ENCODE results near the gene DDX53.

The DDX53 gene

GRCh38 chrX:23031600-23031999, 31.8 kb downstream of the DDX53 start:
- Histone ChIP-seq H3F3A (ENCODE audit: insufficient read depth, low read length) (no peaks in the 10 kb centered on the region), H2AFZ (ENCODE audit: low read length) (no peak overlapping the region), H3K27me3 (replicated peaks; ENCODE audit: insufficient read depth, low read length) (no peaks in the 10 kb centered on the region), H3K79me2 (ENCODE audit: low read length) (no peaks in the 10 kb centered on the region), H3K4me2 (ENCODE audit: low read depth, low read length) (no peak overlapping the region), H3K27ac (ENCODE audit: low read length) (no peak overlapping the region), H3K9me2 (replicated peaks; ENCODE audit: insufficient read depth, low read length) (no peaks in the 10 kb centered on the region), H3K9ac (ENCODE audit: low read length) (no peak overlapping the region), H3K9me3 (replicated peaks; ENCODE audit: insufficient read depth, low read length) (no peaks in the 10 kb centered on the region), H3K4me1 (ENCODE audit: low read length) (no peaks in the 10 kb centered on the region), H3K4me3 (ENCODE audit: low read length) (no peak overlapping the region), H4K20me1 (ENCODE audit: insufficient read depth, low read length) (no peaks in the 10 kb centered on the region), H3K36me3 (replicated peaks; ENCODE audit: insufficient read depth, low read length) (no peaks in the 10 kb centered on the region)
- TF ChIP-seq CTCF (IDR thresholded peaks at IDR 0.05; ENCODE audit: low read length) (no peak), EZH2phosphoT487 (IDR thresholded peaks at IDR 0.05; ENCODE audit: low read length) (no peak), EZH2 (optimal IDR thresholded peaks at IDR 0.05; ENCODE audit: low read depth, low read length) (no peak)
- DNase-seq, result no peak

GRCh38 chrX:23035493-23035892, 35.7 kb downstream of the DDX53 start:
- no peaks in the 10 kb centered on the region for H3F3A ChIP-seq (ENCODE audit: insufficient read depth, low read length)
- no peaks in the 10 kb centered on the region for H4K20me1 ChIP-seq (ENCODE audit: insufficient read depth, low read length)
- no peaks in the 10 kb centered on the region for H3K4me1 ChIP-seq (ENCODE audit: low read length)
- no peaks in the 10 kb centered on the region for H3K79me2 ChIP-seq (ENCODE audit: low read length)
- no peaks in the 10 kb centered on the region for H3K9me3 ChIP-seq (replicated peaks; ENCODE audit: insufficient read depth, low read length)
- no peaks in the 10 kb centered on the region for H3K9me2 ChIP-seq (replicated peaks; ENCODE audit: insufficient read depth, low read length)
- TF ChIP-seq EZH2phosphoT487 (IDR thresholded peaks at IDR 0.05; ENCODE audit: low read length), result no peak
- no peak for TF ChIP-seq CTCF (IDR thresholded peaks at IDR 0.05; ENCODE audit: low read length)
- no peak for TF ChIP-seq EZH2 (optimal IDR thresholded peaks at IDR 0.05; ENCODE audit: low read depth, low read length)
- H3K9ac ChIP-seq (ENCODE audit: low read length), result no peak overlapping the region
- no peak overlapping the region for H3K27ac ChIP-seq (ENCODE audit: low read length)
- no peaks in the 10 kb centered on the region for H3K36me3 ChIP-seq (replicated peaks; ENCODE audit: insufficient read depth, low read length)
- no peak for DNase-seq
- H2AFZ ChIP-seq (ENCODE audit: low read length), result no peak overlapping the region
- H3K4me3 ChIP-seq (ENCODE audit: low read length), result no peak overlapping the region
- no peaks in the 10 kb centered on the region for H3K27me3 ChIP-seq (replicated peaks; ENCODE audit: insufficient read depth, low read length)
- no peak overlapping the region for H3K4me2 ChIP-seq (ENCODE audit: low read depth, low read length)

- Histone ChIP-seq H4K20me1 (ENCODE audit: insufficient read depth, low read length) (no peaks in the 10 kb centered on the region), H3K4me1 (ENCODE audit: low read length) (no peaks in the 10 kb centered on the region), H3K36me3 (replicated peaks; ENCODE audit: insufficient read depth, low read length) (no peaks in the 10 kb centered on the region), H3K9me3 (replicated peaks; ENCODE audit: insufficient read depth, low read length) (no peaks in the 10 kb centered on the region), H3K4me2 (ENCODE audit: low read depth, low read length) (no peak overlapping the region), H3F3A (ENCODE audit: insufficient read depth, low read length) (no peaks in the 10 kb centered on the region), H2AFZ (ENCODE audit: low read length) (no peak overlapping the region), H3K9me2 (replicated peaks; ENCODE audit: insufficient read depth, low read length) (no peaks in the 10 kb centered on the region), H3K27ac (ENCODE audit: low read length) (no peak overlapping the region), H3K27me3 (replicated peaks; ENCODE audit: insufficient read depth, low read length) (no peaks in the 10 kb centered on the region), H3K9ac (ENCODE audit: low read length) (no peak overlapping the region), H3K79me2 (ENCODE audit: low read length) (no peaks in the 10 kb centered on the region), H3K4me3 (ENCODE audit: low read length) (no peak overlapping the region)
- TF ChIP-seq EZH2phosphoT487 (IDR thresholded peaks at IDR 0.05; ENCODE audit: low read length) (no peak), EZH2 (optimal IDR thresholded peaks at IDR 0.05; ENCODE audit: low read depth, low read length) (no peak)
- no peak for DNase-seq
These were observed 46.7 kb downstream of the DDX53 start for GRCh38 chrX:23046443-23046842.

- Histone ChIP-seq H3K36me3 (replicated peaks; ENCODE audit: insufficient read depth, low read length) (no peaks in the 10 kb centered on the region), H4K20me1 (ENCODE audit: insufficient read depth, low read length) (no peaks in the 10 kb centered on the region), H3K27ac (ENCODE audit: low read length) (no peak overlapping the region), H3F3A (ENCODE audit: insufficient read depth, low read length) (no peaks in the 10 kb centered on the region), H3K9me2 (replicated peaks; ENCODE audit: insufficient read depth, low read length) (no peaks in the 10 kb centered on the region), H3K27me3 (replicated peaks; ENCODE audit: insufficient read depth, low read length) (no peaks in the 10 kb centered on the region), H3K79me2 (ENCODE audit: low read length) (no peaks in the 10 kb centered on the region), H3K4me2 (ENCODE audit: low read depth, low read length) (no peak overlapping the region), H3K9me3 (replicated peaks; ENCODE audit: insufficient read depth, low read length) (no peaks in the 10 kb centered on the region), H2AFZ (ENCODE audit: low read length) (no peak overlapping the region), H3K9ac (ENCODE audit: low read length) (no peak overlapping the region), H3K4me3 (ENCODE audit: low read length) (no peak overlapping the region), H3K4me1 (ENCODE audit: low read length) (no peaks in the 10 kb centered on the region)
- DNase-seq, result no peak
- TF ChIP-seq EZH2 (optimal IDR thresholded peaks at IDR 0.05; ENCODE audit: low read depth, low read length) (no peak), CTCF (IDR thresholded peaks at IDR 0.05; ENCODE audit: low read length) (no peak), EZH2phosphoT487 (IDR thresholded peaks at IDR 0.05; ENCODE audit: low read length) (no peak)
These were observed 49.2 kb downstream of the DDX53 start for GRCh38 chrX:23048806-23049573.
